GM12865 (cell line): Measurements from ENCODE around the gene ANP32A.

Experiments used
- DNase-seq: peaks from one replicate; pipeline ENCODE4 v3.0.0; 2010; ENCODE audit warnings: low read depth
- H3K4me3 ChIP-seq: 2 replicates; pipeline ENCODE4 v1.5.1; 2011; ENCODE audit warnings: mild to moderate bottlenecking, low read depth, low read length, control low read depth
- TF ChIP-seq, protein P1 (sequence below): IDR thresholded peaks from 2 replicates; pipeline ENCODE4 v1.5.1; 2011; ENCODE audit warnings: low read length, control low read depth, low read depth, inconsistent platforms; ENCODE audit not compliant: insufficient read depth; ENCODE audit errors: missing control alignments

Gene ANP32A

GRCh38 chr15:68846851-68847439 lies 26.2 kb upstream of the ANP32A start:
- TF ChIP-seq, protein P1, sequence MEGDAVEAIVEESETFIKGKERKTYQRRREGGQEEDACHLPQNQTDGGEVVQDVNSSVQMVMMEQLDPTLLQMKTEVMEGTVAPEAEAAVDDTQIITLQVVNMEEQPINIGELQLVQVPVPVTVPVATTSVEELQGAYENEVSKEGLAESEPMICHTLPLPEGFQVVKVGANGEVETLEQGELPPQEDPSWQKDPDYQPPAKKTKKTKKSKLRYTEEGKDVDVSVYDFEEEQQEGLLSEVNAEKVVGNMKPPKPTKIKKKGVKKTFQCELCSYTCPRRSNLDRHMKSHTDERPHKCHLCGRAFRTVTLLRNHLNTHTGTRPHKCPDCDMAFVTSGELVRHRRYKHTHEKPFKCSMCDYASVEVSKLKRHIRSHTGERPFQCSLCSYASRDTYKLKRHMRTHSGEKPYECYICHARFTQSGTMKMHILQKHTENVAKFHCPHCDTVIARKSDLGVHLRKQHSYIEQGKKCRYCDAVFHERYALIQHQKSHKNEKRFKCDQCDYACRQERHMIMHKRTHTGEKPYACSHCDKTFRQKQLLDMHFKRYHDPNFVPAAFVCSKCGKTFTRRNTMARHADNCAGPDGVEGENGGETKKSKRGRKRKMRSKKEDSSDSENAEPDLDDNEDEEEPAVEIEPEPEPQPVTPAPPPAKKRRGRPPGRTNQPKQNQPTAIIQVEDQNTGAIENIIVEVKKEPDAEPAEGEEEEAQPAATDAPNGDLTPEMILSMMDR = no peak
- no peak for DNase-seq
- H3K4me3 ChIP-seq = no peak overlapping the region

GRCh38 chr15:68844856-68845550 lies 24.3 kb upstream of the ANP32A start:
- H3K4me3 ChIP-seq = no peak overlapping the region
- TF ChIP-seq, protein P1 = no peak
- DNase-seq = no peak

DNA sequence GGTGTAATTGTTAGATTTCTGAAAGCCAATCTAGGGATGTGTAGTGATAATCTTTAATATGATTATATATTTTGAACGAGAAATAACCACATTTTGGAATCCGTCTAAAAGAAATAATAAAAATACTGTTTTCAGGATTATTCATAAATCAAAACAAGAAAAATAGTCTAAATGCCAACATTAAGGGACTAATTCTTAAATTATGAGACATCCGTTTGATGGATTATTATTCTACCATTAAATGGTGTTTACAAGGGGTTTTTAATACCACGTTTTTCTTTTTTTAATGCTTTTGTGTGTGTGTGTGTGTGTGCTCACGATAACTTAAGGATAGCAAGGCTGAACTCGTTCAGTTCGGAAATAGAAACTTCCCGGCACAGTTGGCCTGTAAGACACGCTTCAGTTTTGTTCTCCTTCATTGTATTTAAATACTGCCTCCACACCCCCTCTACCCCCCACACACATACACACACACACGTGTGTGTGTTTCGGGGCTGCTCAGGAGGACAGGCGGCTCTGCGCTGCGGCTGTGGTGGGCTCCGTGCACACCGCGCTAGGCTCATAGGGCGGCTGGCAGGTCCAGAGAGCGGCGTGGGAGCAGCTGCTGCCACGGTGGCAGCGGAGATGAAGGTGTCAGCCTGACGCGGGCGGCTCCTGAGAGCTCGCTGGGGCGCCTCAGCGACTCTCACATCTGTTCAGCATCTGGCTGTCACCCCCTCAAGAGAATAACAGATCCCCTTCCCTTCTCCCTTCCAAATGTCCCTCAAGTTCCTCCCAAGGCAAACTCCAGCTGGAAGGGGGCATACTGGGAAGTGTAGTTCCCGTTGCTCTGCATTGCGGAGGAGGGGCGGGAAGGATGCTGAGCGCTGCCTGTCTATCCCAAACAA lies 23.0 kb upstream of the ANP32A start:
- H3K4me3 ChIP-seq = no peak overlapping the region
- no peak for DNase-seq
- TF ChIP-seq, protein P1 = no peak

DNA sequence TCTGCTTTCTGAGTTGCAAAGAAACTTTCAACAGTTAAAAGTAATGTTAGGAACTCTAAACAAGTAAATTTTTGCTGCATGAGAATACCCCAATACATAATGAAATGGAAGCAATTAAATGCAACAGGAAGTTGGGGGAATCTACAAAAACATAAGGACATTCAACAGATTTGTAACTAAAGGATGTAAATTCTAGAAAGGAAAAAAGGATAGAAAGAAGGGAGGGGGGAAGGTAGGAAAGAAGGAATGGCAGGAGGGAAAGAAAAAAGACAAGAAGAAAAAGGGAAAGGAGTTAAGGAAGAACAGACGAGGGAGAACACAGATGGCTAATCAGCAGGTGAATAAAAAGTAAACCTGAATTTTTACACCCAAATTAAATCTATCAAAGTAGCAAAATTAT lies 22.3 kb upstream of the ANP32A start:
- H3K4me3 ChIP-seq = no peak overlapping the region
- TF ChIP-seq, protein P1 = no peak
- no peak for DNase-seq

DNA sequence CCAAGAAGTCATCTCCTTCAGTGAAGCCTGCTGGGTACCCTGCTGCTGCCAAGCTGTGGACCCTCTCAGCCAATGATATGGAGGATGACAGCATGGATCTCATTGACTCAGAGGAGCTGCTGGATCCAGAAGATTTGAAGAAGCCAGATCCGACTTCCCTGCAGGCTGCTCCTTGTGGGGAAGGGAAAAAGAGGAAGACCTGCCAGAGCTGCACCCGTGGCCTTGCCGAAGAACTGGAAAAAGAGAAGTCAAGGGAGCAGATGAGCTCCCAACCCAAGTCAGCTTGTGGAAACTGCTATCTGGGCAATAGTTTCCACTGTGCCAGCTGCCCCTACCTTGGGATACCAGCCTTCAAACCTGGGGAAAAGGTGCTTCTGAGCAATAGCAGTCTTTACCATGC lies 13.7 kb upstream of the ANP32A start:
- TF ChIP-seq, protein P1 = no peak
- no peak for DNase-seq
- H3K4me3 ChIP-seq = no peak overlapping the region

GRCh38 chr15:68833700-68834331 lies 13.1 kb upstream of the ANP32A start:
- TF ChIP-seq, protein P1 = no peak
- DNase-seq = peak; percentile 47
- H3K4me3 ChIP-seq = no peak overlapping the region
